ENCODE measurements around the gene PCNT.

- TF ChIP-seq, protein P1, sequence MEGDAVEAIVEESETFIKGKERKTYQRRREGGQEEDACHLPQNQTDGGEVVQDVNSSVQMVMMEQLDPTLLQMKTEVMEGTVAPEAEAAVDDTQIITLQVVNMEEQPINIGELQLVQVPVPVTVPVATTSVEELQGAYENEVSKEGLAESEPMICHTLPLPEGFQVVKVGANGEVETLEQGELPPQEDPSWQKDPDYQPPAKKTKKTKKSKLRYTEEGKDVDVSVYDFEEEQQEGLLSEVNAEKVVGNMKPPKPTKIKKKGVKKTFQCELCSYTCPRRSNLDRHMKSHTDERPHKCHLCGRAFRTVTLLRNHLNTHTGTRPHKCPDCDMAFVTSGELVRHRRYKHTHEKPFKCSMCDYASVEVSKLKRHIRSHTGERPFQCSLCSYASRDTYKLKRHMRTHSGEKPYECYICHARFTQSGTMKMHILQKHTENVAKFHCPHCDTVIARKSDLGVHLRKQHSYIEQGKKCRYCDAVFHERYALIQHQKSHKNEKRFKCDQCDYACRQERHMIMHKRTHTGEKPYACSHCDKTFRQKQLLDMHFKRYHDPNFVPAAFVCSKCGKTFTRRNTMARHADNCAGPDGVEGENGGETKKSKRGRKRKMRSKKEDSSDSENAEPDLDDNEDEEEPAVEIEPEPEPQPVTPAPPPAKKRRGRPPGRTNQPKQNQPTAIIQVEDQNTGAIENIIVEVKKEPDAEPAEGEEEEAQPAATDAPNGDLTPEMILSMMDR (conservative IDR thresholded peaks at IDR 0.05 in 1 of 2, IDR thresholded peaks at IDR 0.05 in 1 of 2; ENCODE audit: extremely low read depth in 1 of 2, insufficient read depth in 1 of 2, low read depth in 1 of 2, low read length in 2 of 2), result no peak
- TF ChIP-seq EZH2 (IDR thresholded peaks at IDR 0.05; ENCODE audit: borderline replicate concordance, low read length), result no peak
Observed at GRCh38 chr21:46414965-46415275, 91.0 kb downstream of the PCNT start.

All from mammary epithelial cell (primary cell).